Measurements from ENCODE around the gene OVOL3. TPM values are rescaled to one million over a fixed set of nuclear protein-coding genes. Genes with fewer than 3 reads are reported as not detected.
A peak's percentile ranks its signal among the peaks of the same experiment; 100 is the strongest.
"Not testable (repeated sequence)": the region's sequence is repeated elsewhere in the genome, so short reads cannot be mapped to it uniquely, and the experiment has no call there.

OVOL3 gene
- polyA plus RNA-seq (2013, experiment 1 of 4) = not detected
- 0.43 TPM for polyA plus RNA-seq (2013, experiment 2 of 4)
- not detected for polyA plus RNA-seq (2013, experiment 3 of 4)
- polyA plus RNA-seq (2013, experiment 4 of 4) = not detected

- H3K36me3 ChIP-seq (ENCODE audit: control insufficient read depth, insufficient read depth, low read length) = no peaks in the 10 kb centered on the region
- H3K9me3 ChIP-seq (ENCODE audit: control insufficient read depth, low read length) = no peaks in the 10 kb centered on the region
- H3K27me3 ChIP-seq (ENCODE audit: control insufficient read depth, insufficient read depth, low read length, poor library complexity, severe bottlenecking) = no peaks in the 10 kb centered on the region
- WGBS, 2 experiments = 19 to 26% methylated on average over 1 of the region's 1 CpG
- H3K4me1 ChIP-seq (ENCODE audit: control insufficient read depth, insufficient read depth, low read length) = peaks cover 16% of the 10 kb centered on the region
- H3K27ac ChIP-seq (ENCODE audit: insufficient read depth, low read depth, low read length, poor library complexity, severe bottlenecking) = peak within 1 kb of the TSS; percentile 38
- H3K4me3 ChIP-seq (ENCODE audit: insufficient read depth, low read depth, low read length) = no peak within 1 kb of the TSS
Measured at GRCh38 chr19:36110487-36111199, at the start of gene OVOL3. Gene OVOL3, plus strand, starts transcription at chr19:36111143. Its CDS starts 60 bp downstream, at chr19:36111203.

- Histone ChIP-seq H3K4me1 (ENCODE audit: control insufficient read depth, insufficient read depth, low read length) (no peaks in the 10 kb centered on the region), H3K9me3 (ENCODE audit: control insufficient read depth, low read length) (no peaks in the 10 kb centered on the region), H3K27ac (ENCODE audit: insufficient read depth, low read depth, low read length, poor library complexity, severe bottlenecking) (no peak overlapping the region), H3K4me3 (ENCODE audit: insufficient read depth, low read depth, low read length) (no peak overlapping the region), H3K27me3 (ENCODE audit: control insufficient read depth, insufficient read depth, low read length, poor library complexity, severe bottlenecking) (no peaks in the 10 kb centered on the region), H3K36me3 (ENCODE audit: control insufficient read depth, insufficient read depth, low read length) (peaks cover 26% of the 10 kb centered on the region)
- 87 to 95% methylated on average over 2 of the region's 2 CpGs for WGBS, 2 experiments
Measured at GRCh38 chr19:36061367-36061766, 49.6 kb upstream of the OVOL3 start.

- Histone ChIP-seq H3K4me1 (ENCODE audit: control insufficient read depth, insufficient read depth, low read length) (no peaks in the 10 kb centered on the region), H3K4me3 (ENCODE audit: insufficient read depth, low read depth, low read length) (no peak overlapping the region), H3K27me3 (ENCODE audit: control insufficient read depth, insufficient read depth, low read length, poor library complexity, severe bottlenecking) (no peaks in the 10 kb centered on the region), H3K9me3 (ENCODE audit: control insufficient read depth, low read length) (no peaks in the 10 kb centered on the region), H3K27ac (ENCODE audit: insufficient read depth, low read depth, low read length, poor library complexity, severe bottlenecking) (no peak overlapping the region), H3K36me3 (ENCODE audit: control insufficient read depth, insufficient read depth, low read length) (peaks cover 40% of the 10 kb centered on the region)
- WGBS, 2 experiments = 89 to 96% methylated on average over 8 of the region's 8 CpGs
Measured at GRCh38 chr19:36064826-36065225, 46.1 kb upstream of the OVOL3 start.

- WGBS, 2 experiments = 93 to 95% methylated on average over 11 of the region's 11 CpGs
- no peaks in the 10 kb centered on the region for H3K4me1 ChIP-seq (ENCODE audit: control insufficient read depth, insufficient read depth, low read length)
- no peaks in the 10 kb centered on the region for H3K27me3 ChIP-seq (ENCODE audit: control insufficient read depth, insufficient read depth, low read length, poor library complexity, severe bottlenecking)
- H3K27ac ChIP-seq (ENCODE audit: insufficient read depth, low read depth, low read length, poor library complexity, severe bottlenecking) = no peak overlapping the region
- no peak overlapping the region for H3K4me3 ChIP-seq (ENCODE audit: insufficient read depth, low read depth, low read length)
- no peaks in the 10 kb centered on the region for H3K9me3 ChIP-seq (ENCODE audit: control insufficient read depth, low read length)
- H3K36me3 ChIP-seq (ENCODE audit: control insufficient read depth, insufficient read depth, low read length) = peaks cover 39% of the 10 kb centered on the region
Measured at GRCh38 chr19:36067681-36068080, 43.3 kb upstream of the OVOL3 start.

GRCh38 chr19:36068810-36069499, 42.0 kb upstream of the OVOL3 start:
- H3K27me3 ChIP-seq (ENCODE audit: control insufficient read depth, insufficient read depth, low read length, poor library complexity, severe bottlenecking); H3K9me3 ChIP-seq (ENCODE audit: control insufficient read depth, low read length); H3K27ac ChIP-seq (ENCODE audit: insufficient read depth, low read depth, low read length, poor library complexity, severe bottlenecking); H3K4me1 ChIP-seq (ENCODE audit: control insufficient read depth, insufficient read depth, low read length); H3K4me3 ChIP-seq (ENCODE audit: insufficient read depth, low read depth, low read length): not testable (repeated sequence)
- WGBS, 2 experiments = 96 to 98% methylated on average over 54 to 56 of the region's 57 CpGs
- peaks cover 39% of the 10 kb centered on the region for H3K36me3 ChIP-seq (ENCODE audit: control insufficient read depth, insufficient read depth, low read length)

GRCh38 chr19:36072081-36072480, 38.9 kb upstream of the OVOL3 start:
- H3K27ac ChIP-seq (ENCODE audit: insufficient read depth, low read depth, low read length, poor library complexity, severe bottlenecking) = no peak overlapping the region
- H3K27me3 ChIP-seq (ENCODE audit: control insufficient read depth, insufficient read depth, low read length, poor library complexity, severe bottlenecking) = no peaks in the 10 kb centered on the region
- H3K36me3 ChIP-seq (ENCODE audit: control insufficient read depth, insufficient read depth, low read length) = peaks cover 44% of the 10 kb centered on the region
- no peaks in the 10 kb centered on the region for H3K9me3 ChIP-seq (ENCODE audit: control insufficient read depth, low read length)
- H3K4me3 ChIP-seq (ENCODE audit: insufficient read depth, low read depth, low read length) = no peak overlapping the region
- 89 to 90% methylated on average over 8 of the region's 8 CpGs for WGBS, 2 experiments
- H3K4me1 ChIP-seq (ENCODE audit: control insufficient read depth, insufficient read depth, low read length) = no peaks in the 10 kb centered on the region

GRCh38 chr19:36073121-36073876, 37.6 kb upstream of the OVOL3 start:
- peaks cover 37% of the 10 kb centered on the region for H3K36me3 ChIP-seq (ENCODE audit: control insufficient read depth, insufficient read depth, low read length)
- WGBS, 2 experiments = 88 to 89% methylated on average over 10 of the region's 10 CpGs

GRCh38 chr19:36079389-36079945, 31.5 kb upstream of the OVOL3 start:
- no peaks in the 10 kb centered on the region for H3K4me1 ChIP-seq (ENCODE audit: control insufficient read depth, insufficient read depth, low read length)
- no peaks in the 10 kb centered on the region for H3K9me3 ChIP-seq (ENCODE audit: control insufficient read depth, low read length)
- no peaks in the 10 kb centered on the region for H3K27me3 ChIP-seq (ENCODE audit: control insufficient read depth, insufficient read depth, low read length, poor library complexity, severe bottlenecking)
- H3K4me3 ChIP-seq (ENCODE audit: insufficient read depth, low read depth, low read length) = no peak overlapping the region
- no peak overlapping the region for H3K27ac ChIP-seq (ENCODE audit: insufficient read depth, low read depth, low read length, poor library complexity, severe bottlenecking)
- 90 to 100% methylated on average over 3 of the region's 3 CpGs for WGBS, 2 experiments
- peaks cover 49% of the 10 kb centered on the region for H3K36me3 ChIP-seq (ENCODE audit: control insufficient read depth, insufficient read depth, low read length)

More at GRCh38 chr19:36073121-36073876, 37.6 kb upstream of the OVOL3 start:
- Histone ChIP-seq H3K4me1 (ENCODE audit: control insufficient read depth, insufficient read depth, low read length) (no peaks in the 10 kb centered on the region), H3K4me3 (ENCODE audit: insufficient read depth, low read depth, low read length) (no peak overlapping the region), H3K27me3 (ENCODE audit: control insufficient read depth, insufficient read depth, low read length, poor library complexity, severe bottlenecking) (no peaks in the 10 kb centered on the region), H3K27ac (ENCODE audit: insufficient read depth, low read depth, low read length, poor library complexity, severe bottlenecking) (no peak overlapping the region), H3K9me3 (ENCODE audit: control insufficient read depth, low read length) (no peaks in the 10 kb centered on the region)

GRCh38 chr19:36081385-36081784, 29.6 kb upstream of the OVOL3 start:
- no peaks in the 10 kb centered on the region for H3K4me1 ChIP-seq (ENCODE audit: control insufficient read depth, insufficient read depth, low read length)
- WGBS, 2 experiments = 92 to 94% methylated on average over 3 of the region's 3 CpGs
- no peak overlapping the region for H3K4me3 ChIP-seq (ENCODE audit: insufficient read depth, low read depth, low read length)
- no peaks in the 10 kb centered on the region for H3K27me3 ChIP-seq (ENCODE audit: control insufficient read depth, insufficient read depth, low read length, poor library complexity, severe bottlenecking)
- no peak overlapping the region for H3K27ac ChIP-seq (ENCODE audit: insufficient read depth, low read depth, low read length, poor library complexity, severe bottlenecking)
- H3K9me3 ChIP-seq (ENCODE audit: control insufficient read depth, low read length) = no peaks in the 10 kb centered on the region
- peaks cover 50% of the 10 kb centered on the region for H3K36me3 ChIP-seq (ENCODE audit: control insufficient read depth, insufficient read depth, low read length)

Data from ectodermal cell (in vitro differentiated cells).